ENCODE measurements around the gene EFNA2.
A peak's percentile ranks its signal among the peaks of the same experiment; 100 is the strongest.

Gene EFNA2

DNA sequence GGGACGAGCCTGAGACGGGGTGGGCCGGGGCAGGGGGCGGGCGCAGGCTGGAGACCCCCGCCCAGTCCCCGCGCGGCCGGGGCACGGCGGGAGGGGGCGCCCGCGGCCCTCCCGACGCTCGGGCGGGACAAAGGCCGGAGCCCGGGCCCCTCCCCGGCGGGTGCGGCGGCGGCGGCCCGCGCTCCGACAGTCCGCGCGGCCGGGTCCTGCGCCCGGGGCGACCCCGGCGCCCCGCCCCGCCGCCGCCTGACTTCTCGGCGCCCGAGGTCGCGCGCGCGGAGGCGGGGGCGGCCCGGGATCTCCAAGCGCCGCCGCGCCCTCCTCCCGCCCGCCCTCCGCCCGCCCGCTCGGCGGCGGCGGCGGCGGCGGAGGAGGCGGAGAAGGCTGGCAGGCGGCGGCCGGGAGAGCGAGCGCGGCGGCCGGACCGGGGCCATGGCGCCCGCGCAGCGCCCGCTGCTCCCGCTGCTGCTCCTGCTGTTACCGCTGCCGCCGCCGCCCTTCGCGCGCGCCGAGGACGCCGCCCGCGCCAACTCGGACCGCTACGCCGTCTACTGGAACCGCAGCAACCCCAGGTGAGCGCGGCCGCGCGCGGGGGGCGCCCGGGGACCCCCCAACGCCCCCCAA lies at the start of gene EFNA2:
Gene EFNA2 (plus strand): TSS at position 137 of the 624 bp plus-strand sequence. CDS start 296 bp downstream, at position 433.
- peak within 1 kb of the TSS; percentile 79 to 81 for H3K4me3 Mint-ChIP-seq
- ATAC-seq (replicated peaks) = no peak
- H3K27ac Mint-ChIP-seq = no peak within 1 kb of the TSS

DNA sequence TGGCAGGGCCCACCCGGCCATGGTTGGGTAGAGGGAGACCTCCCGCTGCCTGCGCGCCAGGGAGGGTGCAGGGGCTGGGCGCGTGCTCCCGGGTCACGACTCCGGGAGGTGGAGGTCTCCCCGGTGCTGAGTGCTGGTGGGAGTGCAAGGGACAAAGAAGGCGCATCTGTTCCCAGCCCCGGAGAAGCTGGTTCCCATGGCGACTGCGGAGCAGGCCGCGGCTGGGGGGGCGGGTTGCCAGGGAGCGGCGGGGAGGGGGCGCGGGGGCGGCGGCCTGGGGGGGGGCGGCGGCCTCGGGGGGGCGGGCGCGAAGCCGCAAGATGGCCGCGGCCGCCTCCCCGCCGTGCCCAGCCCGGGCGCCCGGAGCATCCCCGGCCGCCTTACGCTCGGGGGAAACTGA lies 49.1 kb upstream of the EFNA2 start:
- Mint-ChIP-seq H3K9me3 (no peaks in the 10 kb centered on the region), H3K4me1 (peaks cover 13 to 27% of the 10 kb centered on the region in 2 donors), H3K27ac (no peak overlapping the region), H3K4me3 (peak overlapping the region in 1 of 2 donors; percentile 77), H3K36me3 (no peaks in the 10 kb centered on the region), H3K27me3 (peaks cover 8 to 25% of the 10 kb centered on the region in 2 donors)
- DNase-seq (no peak), ATAC-seq (replicated peaks) (no peak)

More for the DNA sequence above, at the start of gene EFNA2:
- Mint-ChIP-seq H3K27me3 (peaks cover 38 to 62% of the 10 kb centered on the region in 2 donors), H3K4me1 (peaks cover 10 to 12% of the 10 kb centered on the region in 2 donors), H3K9me3 (no peaks in the 10 kb centered on the region), H3K36me3 (peaks cover 2 to 5% of the 10 kb centered on the region in 2 donors)
- no peak for DNase-seq

DNA sequence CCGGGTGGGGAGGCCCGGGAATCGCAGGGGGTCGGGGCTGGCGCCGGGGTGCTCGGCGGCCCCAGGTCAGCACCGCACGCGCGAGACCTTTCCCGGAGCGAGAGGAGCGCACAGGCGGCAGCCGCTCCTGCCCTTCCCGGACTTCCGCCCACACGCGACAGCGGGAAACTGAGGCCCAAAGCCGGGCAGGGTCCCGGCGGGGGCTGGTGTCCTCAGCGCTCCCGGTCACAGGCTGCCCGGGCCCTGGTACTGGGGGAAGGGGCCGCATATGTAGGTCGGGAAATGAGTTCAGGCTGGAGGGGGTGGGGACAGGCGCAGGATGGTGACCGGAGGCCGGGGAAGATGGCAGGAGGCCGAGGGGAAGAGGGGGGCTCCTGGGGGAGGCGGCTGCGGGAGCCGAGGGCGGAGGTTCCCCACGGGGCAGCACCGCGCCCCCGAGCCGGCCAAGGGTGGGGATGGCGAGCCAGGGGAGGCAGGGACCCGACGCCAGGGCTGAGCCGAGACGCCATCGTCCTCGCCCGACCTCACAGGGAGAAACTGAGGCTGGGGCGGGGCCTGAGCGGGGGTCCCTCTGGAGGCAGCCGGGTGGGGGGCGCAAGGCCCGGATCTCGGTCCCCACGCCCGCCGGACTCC lies 48.5 kb upstream of the EFNA2 start:
- H3K27ac Mint-ChIP-seq = no peak overlapping the region
- H3K4me3 Mint-ChIP-seq = peak overlapping the region; percentile 67 to 77
- DNase-seq (no peak), ATAC-seq (replicated peaks) (no peak)
- peaks cover 13 to 28% of the 10 kb centered on the region in 2 donors for H3K4me1 Mint-ChIP-seq
- H3K9me3 Mint-ChIP-seq = no peaks in the 10 kb centered on the region
- H3K27me3 Mint-ChIP-seq = peaks cover 8 to 25% of the 10 kb centered on the region in 2 donors
- no peaks in the 10 kb centered on the region for H3K36me3 Mint-ChIP-seq

DNA sequence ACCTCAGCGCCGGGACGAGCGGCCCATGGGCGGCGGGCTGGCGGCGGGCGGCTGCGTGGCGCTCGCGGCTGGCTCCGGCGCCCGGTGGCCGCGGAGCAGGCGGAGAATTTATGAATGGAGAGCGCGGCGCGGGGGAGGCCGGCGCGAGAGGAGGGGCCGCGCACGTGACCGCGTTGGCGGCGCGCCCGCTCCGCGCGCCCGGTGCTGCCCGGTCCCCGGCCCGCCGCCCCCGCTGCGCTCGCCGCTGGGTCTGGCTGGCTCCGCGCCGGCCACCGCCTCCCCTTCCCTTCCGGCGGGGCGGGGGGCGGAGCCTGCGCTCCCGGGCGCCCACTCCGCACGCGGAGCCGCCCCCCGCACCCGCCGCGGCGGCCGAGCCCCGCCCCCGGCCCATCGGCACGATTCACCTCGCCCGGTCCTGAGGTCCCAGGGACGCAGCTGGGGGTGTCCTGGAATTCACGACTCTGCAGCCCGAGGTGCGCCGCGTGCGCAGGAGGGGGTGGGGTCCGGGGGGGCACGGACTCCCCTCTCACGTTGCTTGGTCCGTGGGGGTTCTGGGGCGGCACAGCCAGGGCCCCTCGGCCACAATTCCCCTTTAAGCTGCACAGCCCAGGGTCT lies 47.8 kb upstream of the EFNA2 start, which contains the start of gene CBARP:
Gene CBARP (minus strand): TSS at position 252 of the 615 bp plus-strand sequence. CDS start 1,905 bp downstream, outside the sequence.
- Mint-ChIP-seq H3K27ac (peak within 1 kb of the TSS; percentile 92), H3K4me1 (peaks cover 17 to 35% of the 10 kb centered on the region in 2 donors), H3K36me3 (no peaks in the 10 kb centered on the region), H3K27me3 (peaks cover 8 to 25% of the 10 kb centered on the region in 2 donors), H3K4me3 (peak within 1 kb of the TSS; percentile 80 to 86), H3K9me3 (no peaks in the 10 kb centered on the region)
- DNase-seq = no peak
- peak in 1 of 2 donors; percentile 4 for ATAC-seq (replicated peaks)

DNA sequence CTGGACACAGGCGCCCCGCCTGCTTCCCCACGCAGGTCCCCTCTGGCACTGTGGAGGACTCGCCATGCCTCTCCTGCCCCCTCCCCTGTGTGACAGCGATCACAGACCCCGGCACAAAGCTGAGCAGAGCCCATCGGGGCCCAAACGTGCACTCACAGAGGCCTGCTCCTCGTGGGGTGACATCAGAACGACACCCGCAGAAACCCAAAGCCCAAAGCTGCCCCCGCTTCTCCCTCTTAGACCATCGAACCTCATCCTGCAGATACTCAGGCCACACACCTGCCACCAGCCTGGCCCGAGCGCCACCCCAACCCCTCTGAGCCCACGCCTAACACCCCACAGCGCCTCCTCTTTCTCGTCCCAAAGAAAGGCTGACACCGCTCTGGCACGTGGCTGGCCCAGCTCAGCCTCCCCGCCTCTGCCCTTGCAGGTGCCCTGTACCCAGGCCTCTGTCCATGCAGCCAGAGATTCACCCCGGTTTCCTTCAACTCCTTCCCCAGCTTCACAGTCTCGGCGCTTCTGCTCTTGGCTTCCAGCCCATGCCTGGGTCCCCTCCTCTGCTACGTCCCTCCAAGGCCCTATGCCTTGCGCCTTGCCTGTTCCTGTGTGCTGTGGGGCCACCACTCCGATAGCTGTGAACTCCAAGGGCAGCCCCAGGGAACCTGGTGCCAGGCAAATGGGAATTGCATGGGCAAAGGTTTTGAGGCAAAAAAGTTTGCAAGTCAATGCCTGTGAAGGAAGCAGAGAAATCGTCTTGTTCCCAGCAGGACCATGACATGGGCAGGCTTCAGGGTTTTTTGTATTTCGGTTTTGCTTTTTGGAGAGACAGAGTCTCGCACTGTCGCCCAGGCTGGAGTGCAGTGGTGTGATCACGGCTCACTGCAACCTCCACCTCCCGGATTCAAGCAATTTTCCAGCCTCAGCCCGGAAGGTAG lies 47.0 kb upstream of the EFNA2 start:
- peak overlapping the region; percentile 80 to 86 for H3K4me3 Mint-ChIP-seq
- ATAC-seq (replicated peaks) (no peak), DNase-seq (no peak)
- peak overlapping the region; percentile 92 for H3K27ac Mint-ChIP-seq
- no peaks in the 10 kb centered on the region for H3K36me3 Mint-ChIP-seq
- H3K4me1 Mint-ChIP-seq = peaks cover 21 to 43% of the 10 kb centered on the region in 2 donors
- H3K27me3 Mint-ChIP-seq = peaks cover 8 to 25% of the 10 kb centered on the region in 2 donors
- H3K9me3 Mint-ChIP-seq = no peaks in the 10 kb centered on the region

DNA sequence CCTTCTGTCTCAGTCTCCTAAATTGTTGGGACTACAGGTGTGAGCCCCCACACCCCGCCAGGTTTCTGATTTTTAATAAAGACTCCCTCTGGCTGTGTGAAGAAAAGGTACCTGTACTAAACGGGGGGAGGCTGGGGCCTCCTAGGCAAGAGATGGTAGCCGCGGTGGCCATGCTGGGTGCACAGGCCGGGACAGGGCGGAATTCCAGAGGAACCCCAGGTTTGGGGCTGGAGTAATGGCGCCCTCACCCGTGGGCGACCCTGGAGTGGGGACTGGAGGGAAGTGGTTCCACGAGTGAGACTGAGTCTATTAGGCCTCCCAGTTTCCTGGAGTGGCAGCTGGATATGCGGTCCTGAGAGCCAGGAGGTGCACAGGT lies 46.3 kb upstream of the EFNA2 start:
- H3K36me3 Mint-ChIP-seq = no peaks in the 10 kb centered on the region
- H3K27ac Mint-ChIP-seq = peak overlapping the region; percentile 34
- ATAC-seq (replicated peaks) = no peak
- peaks cover 8 to 25% of the 10 kb centered on the region in 2 donors for H3K27me3 Mint-ChIP-seq
- H3K4me3 Mint-ChIP-seq = peak overlapping the region; percentile 41 to 57
- no peaks in the 10 kb centered on the region for H3K9me3 Mint-ChIP-seq
- no peak for DNase-seq
- H3K4me1 Mint-ChIP-seq = peaks cover 21 to 49% of the 10 kb centered on the region in 2 donors

DNA sequence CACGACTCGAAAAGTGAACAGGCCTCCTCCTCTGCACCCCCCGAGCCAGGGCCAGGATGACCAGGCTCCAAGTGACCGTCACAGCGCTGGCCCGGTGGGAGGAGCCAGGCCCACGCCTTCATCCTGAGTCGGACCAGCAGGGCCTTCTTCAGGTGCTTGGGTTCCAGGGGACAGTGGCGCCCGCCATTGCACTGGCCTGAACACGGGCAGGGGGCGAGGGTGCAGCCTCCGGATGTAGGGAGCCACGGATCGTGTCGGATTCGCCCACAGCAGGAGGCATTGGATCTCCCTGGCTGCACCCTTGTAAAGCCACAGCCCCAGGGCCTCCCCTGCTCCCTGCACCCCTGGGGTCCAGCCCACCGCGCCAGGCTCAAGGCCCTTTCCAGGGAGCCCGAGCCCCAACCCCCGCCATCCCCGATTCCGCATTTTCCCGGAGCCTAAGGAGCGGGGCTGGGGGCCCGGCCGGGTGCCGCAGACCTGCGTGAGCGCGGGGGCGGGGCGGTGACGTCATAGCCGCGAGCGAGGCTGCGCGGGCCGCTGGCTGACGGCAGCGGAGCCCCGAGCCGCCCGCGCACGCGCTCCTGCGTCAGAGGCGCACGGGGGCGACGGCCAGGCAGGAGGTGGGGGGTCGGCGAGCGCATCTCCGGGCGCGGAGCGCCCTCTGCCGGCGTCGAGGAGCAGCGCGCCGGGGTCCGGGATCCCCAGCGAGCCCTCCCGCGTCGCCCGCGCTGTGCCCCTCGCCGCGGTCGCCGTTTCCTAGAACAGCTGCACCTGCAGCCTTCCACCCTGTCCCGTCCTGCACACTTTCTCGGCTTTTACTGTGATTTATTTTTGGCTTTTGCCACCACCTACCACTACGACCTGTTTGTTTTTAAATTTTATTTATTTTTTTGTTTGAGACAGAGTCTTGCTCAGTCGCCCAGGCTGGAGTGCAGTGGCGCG lies 45.6 kb upstream of the EFNA2 start:
- H3K27me3 Mint-ChIP-seq = peaks cover 8 to 25% of the 10 kb centered on the region in 2 donors
- peak; percentile 42 to 56 for ATAC-seq (replicated peaks)
- H3K9me3 Mint-ChIP-seq = no peaks in the 10 kb centered on the region
- DNase-seq = peak; percentile 87
- no peak overlapping the region for H3K27ac Mint-ChIP-seq
- H3K36me3 Mint-ChIP-seq = no peaks in the 10 kb centered on the region
- H3K4me1 Mint-ChIP-seq = peaks cover 27 to 56% of the 10 kb centered on the region in 2 donors
- H3K4me3 Mint-ChIP-seq = peak overlapping the region; percentile 59 to 74

DNA sequence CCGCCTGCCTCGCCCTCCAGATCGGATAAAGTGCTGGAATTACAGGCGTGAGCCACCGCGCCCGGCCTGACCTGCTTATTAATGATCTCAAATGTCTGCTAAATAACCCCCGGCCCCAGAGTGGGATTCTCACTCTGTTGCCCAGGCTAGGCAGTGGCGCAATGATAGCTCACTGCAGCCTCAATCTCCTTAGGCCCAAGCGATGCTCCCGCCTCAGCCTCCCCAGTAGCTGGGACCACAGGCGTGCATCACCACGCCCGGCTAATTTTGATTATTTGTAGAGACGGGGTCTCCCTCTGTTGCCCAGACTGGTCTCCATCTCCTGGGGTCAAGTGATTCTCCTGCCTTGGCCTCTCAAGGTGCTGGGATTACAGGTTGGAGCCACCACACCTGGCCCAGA lies 44.7 kb upstream of the EFNA2 start:
- Mint-ChIP-seq H3K4me1 (peaks cover 29 to 61% of the 10 kb centered on the region in 2 donors), H3K27me3 (peaks cover 8 to 18% of the 10 kb centered on the region in 2 donors), H3K4me3 (peak overlapping the region; percentile 77 to 86), H3K27ac (peak overlapping the region; percentile 91), H3K36me3 (no peaks in the 10 kb centered on the region), H3K9me3 (no peaks in the 10 kb centered on the region)
- no peak for DNase-seq
- ATAC-seq (replicated peaks) = no peak

DNA sequence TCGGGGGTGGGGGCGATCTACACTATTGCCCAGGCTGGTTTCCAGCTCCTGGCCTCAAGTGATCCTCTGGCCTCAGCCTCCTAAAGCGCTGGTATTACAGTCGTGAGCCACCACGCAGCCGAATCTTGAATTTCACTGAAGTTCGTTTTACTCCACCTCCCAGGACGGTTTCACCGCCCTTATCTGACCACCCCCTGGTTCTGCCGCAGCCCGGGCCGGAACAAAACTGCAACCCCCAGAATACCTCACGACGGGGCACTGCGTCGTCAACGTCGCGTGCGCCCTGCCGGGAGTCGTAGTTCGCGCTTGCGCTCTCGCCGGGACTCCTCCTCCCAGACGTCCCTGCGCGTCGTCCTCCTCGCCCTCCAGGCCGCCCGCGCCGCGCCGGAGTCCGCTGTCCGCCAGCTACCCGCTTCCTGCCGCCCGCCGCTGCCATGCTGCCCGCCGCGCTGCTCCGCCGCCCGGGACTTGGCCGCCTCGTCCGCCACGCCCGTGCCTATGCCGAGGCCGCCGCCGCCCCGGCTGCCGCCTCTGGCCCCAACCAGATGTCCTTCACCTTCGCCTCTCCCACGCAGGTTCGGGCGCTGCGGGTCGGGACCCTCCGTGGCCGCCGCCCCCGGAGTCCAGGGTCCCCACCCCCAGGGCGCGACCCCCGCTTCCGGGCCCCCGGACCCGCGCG lies 44.1 kb upstream of the EFNA2 start, which contains the start of gene ATP5F1D:
Gene ATP5F1D (plus strand): TSS at position 335 of the 679 bp plus-strand sequence. CDS start 100 bp downstream, at position 435.
- Mint-ChIP-seq H3K9me3 (no peaks in the 10 kb centered on the region), H3K4me3 (peak within 1 kb of the TSS; percentile 77 to 86), H3K4me1 (peaks cover 30 to 66% of the 10 kb centered on the region in 2 donors), H3K27me3 (peaks cover 8 to 11% of the 10 kb centered on the region in 2 donors), H3K36me3 (no peaks in the 10 kb centered on the region), H3K27ac (peak within 1 kb of the TSS; percentile 93)
- peak; percentile 90 for DNase-seq
- ATAC-seq (replicated peaks) = peak; percentile 72 to 79

DNA sequence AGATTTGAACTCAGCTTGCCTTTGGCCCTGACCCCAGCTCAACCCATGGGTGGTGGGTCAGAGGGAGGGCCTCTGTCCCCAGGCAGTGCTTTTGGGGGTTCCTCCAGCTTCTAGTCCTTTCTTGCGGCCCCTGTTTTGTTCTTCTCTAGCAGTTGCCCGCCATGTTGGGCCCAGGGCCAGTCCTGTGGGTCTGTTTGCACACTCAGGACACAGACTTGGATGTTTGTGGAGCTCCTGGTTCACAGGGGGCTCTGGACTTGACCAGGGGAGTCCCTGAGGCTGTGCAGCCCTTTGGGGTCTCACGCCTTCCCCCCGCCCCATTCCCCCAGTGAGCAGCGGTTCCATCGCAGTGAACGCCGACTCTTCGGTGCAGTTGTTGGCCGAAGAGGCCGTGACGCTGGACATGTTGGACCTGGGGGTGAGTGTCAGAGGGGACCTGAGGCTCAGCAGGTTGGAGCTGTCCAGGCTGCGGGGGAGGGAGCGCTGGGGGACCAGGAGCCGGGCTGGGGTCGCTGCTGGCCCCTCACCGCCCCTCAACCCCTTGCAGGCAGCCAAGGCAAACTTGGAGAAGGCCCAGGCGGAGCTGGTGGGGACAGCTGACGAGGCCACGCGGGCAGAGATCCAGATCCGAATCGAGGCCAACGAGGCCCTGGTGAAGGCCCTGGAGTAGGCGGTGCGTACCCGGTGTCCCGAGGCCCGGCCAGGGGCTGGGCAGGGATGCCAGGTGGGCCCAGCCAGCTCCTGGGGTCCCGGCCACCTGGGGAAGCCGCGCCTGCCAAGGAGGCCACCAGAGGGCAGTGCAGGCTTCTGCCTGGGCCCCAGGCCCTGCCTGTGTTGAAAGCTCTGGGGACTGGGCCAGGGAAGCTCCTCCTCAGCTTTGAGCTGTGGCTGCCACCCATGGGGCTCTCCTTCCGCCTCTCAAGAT lies 41.6 kb upstream of the EFNA2 start:
- peaks cover 22 to 57% of the 10 kb centered on the region in 2 donors for H3K4me1 Mint-ChIP-seq
- H3K27ac Mint-ChIP-seq = peak overlapping the region; percentile 92
- peaks cover 0 to under 1% of the 10 kb centered on the region in 2 donors for H3K27me3 Mint-ChIP-seq
- H3K4me3 Mint-ChIP-seq = peak overlapping the region; percentile 84 to 86
- peaks cover 0 to 1% of the 10 kb centered on the region in 2 donors for H3K36me3 Mint-ChIP-seq
- peak; percentile 57 to 60 for ATAC-seq (replicated peaks)
- DNase-seq = peak; percentile 81
- H3K9me3 Mint-ChIP-seq = no peaks in the 10 kb centered on the region

DNA sequence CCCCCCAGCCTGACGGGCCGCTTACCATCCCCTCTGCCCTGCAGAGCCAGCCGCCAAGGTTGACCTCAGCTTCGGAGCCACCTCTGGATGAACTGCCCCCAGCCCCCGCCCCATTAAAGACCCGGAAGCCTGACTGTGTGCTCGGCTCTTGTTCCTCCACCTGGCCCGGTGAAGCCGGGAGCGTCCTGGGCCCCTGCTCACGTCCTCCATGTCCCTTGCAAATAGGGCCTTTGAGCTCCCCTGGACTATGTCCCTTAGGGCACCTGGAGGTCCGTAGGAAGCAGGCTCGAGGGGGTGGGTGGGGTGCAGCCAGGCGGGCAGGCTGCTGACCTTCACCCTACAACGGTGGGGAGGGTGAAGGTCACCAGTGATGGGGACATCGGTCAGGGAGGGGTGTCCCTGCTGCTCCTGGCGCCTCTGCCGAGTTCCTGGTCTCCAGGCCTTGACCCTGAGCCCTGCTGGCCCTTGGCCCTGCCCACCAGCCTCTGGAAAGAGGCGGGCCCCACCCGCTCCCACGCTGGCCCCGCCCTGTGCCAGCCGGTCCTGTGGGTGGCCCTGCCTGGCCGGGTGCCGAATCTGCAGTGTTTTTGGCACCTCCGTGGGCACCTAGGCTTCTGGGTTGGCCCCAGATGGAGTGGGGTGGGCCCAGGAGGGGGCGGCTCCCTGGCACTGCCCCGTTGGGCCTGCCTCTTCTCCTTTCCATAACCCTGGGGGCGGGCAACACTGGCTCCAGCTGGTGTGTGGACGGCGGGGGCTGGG lies 40.8 kb upstream of the EFNA2 start:
- Mint-ChIP-seq H3K27ac (peak overlapping the region; percentile 92), H3K4me3 (peak overlapping the region; percentile 84 to 86), H3K36me3 (peaks cover 0 to 1% of the 10 kb centered on the region in 2 donors), H3K27me3 (no peaks in the 10 kb centered on the region), H3K9me3 (no peaks in the 10 kb centered on the region), H3K4me1 (peaks cover 20 to 52% of the 10 kb centered on the region in 2 donors)
- ATAC-seq (replicated peaks) (no peak), DNase-seq (no peak)
